ENCODE data around the gene PSME2.

The PSME2 gene

DNA sequence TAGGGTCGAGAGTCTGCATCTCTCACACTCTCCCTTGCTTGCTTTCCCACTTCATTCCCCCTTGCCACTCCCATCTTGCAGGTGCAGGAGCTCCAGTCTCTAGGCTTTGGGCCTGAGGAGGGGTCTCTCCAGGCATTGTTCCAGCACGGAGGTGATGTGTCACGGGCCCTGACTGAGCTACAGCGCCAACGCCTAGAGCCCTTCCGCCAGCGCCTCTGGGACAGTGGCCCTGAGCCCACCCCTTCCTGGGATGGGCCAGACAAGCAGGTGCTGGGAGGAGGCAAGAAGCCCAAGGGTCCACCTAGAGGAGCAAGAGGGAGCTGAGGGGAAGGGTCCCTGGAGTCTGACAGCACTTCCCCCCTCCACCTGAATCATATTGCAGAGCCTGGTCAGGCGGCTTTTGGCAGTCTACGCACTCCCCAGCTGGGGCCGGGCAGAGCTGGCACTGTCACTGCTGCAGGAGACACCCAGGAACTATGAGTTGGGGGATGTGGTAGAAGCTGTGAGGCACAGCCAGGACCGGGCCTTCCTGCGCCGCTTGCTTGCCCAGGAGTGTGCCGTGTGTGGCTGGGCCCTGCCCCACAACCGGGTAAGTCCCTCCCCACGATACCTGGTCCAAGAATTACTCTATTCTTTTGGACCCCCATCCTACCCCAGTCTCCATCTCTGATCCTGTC, 5.1 kb upstream of the PSME2 start:
- no peak for DNase-seq (ENCODE audit: low read depth)

DNA sequence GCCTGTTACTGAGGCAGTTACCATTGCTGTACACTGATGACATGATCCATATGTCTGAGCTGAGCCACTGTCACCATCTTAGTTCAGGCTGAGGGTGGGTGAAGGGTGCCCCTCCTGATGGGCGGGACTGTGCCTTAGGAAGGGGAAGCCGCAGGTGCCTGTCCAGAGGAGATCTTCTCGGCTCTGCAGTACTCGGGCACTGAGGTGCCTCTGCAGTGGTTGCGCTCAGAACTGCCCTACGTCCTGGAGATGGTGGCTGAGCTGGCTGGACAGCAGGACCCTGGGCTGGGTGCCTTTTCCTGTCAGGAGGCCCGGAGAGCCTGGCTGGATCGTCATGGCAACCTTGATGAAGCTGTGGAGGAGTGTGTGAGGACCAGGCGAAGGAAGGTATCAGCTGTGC, 4.6 kb upstream of the PSME2 start:
- DNase-seq (ENCODE audit: low read depth) = no peak

DNA sequence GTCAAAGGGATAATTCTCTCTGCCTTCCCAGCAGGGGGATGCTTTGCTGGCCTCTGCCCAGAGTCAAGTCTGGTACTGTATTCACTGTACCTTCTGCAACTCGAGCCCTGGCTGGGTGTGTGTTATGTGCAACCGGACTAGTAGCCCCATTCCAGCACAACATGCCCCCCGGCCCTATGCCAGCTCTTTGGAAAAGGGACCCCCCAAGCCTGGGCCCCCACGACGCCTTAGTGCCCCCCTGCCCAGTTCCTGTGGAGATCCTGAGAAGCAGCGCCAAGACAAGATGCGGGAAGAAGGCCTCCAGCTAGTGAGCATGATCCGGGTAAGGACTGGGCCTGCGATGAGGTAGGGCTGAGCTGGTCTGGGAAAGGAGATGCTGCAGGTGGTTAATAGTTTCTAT, 4.2 kb upstream of the PSME2 start:
- DNase-seq (ENCODE audit: low read depth) = no peak

DNA sequence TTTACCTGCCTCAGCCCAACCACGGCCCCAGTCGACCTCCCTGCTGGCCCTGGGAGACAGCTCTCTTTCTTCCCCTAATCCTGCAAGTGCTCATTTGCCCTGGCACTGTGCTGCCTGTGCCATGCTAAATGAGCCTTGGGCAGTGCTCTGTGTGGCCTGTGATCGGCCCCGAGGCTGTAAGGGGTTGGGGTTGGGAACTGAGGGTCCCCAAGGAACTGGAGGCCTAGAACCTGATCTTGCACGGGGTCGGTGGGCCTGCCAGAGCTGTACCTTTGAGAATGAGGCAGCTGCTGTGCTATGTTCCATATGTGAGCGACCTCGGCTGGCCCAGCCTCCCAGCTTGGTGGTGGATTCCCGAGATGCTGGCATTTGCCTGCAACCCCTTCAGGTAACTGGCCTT, 3.7 kb upstream of the PSME2 start:
- no peak for DNase-seq (ENCODE audit: low read depth)

DNA sequence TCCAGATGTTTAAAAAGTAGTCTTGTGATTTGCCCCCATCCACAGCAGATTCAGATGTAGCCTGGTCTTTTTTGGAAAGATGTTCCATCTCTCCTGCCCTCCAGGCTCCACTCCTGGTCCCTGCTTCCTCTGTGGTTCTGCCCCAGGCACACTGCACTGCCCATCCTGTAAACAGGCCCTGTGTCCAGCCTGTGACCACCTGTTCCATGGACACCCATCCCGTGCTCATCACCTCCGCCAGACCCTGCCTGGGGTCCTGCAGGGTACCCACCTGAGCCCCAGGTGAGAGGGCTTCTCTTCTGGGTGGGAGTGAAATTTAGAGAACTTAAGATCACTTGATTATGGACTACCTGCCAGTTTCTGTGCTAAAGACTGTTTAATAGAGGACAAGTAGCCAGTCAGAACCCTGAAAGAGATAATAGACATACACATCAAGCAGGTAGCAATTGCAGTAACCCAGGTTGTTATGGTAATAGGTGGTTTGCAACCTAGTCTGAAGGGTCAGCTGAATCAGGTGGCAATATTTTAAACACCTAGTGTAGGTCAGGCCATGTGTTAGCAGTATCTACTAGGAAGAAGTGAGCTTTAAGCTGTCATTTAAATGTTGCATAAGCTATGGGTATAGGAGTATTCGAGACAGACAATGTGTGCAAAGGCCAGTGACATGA, 3.0 kb upstream of the PSME2 start:
- no peak for DNase-seq (ENCODE audit: low read depth)

DNA sequence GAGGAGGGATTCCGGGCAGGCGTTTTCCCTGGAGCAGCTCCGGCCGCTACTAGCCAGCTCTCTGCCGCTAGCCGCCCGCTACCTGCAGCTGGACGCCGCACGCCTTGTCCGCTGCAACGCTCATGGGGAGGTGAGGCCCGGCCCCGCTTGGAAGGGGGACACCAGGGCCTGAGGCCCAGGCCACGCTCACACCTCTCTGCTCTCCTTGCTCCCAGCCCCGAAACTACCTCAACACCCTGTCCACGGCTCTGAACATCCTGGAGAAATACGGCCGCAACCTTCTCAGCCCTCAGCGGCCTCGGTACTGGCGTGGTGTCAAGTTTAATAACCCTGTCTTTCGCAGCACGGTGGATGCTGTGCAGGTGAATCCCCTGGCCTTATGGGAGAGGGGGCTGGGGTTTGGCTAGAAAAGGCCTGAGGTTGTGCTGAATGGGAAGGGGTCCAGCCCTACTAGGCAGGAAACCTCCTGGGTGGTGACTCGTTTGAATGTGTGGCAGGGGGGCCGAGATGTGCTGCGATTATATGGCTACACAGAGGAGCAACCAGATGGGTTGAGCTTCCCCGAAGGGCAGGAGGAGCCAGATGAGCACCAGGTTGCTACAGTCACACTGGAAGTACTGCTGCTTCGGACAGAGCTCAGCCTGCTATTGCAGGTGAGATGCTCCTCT, 1.5 kb upstream of the PSME2 start:
- DNase-seq (ENCODE audit: low read depth) = no peak

DNA sequence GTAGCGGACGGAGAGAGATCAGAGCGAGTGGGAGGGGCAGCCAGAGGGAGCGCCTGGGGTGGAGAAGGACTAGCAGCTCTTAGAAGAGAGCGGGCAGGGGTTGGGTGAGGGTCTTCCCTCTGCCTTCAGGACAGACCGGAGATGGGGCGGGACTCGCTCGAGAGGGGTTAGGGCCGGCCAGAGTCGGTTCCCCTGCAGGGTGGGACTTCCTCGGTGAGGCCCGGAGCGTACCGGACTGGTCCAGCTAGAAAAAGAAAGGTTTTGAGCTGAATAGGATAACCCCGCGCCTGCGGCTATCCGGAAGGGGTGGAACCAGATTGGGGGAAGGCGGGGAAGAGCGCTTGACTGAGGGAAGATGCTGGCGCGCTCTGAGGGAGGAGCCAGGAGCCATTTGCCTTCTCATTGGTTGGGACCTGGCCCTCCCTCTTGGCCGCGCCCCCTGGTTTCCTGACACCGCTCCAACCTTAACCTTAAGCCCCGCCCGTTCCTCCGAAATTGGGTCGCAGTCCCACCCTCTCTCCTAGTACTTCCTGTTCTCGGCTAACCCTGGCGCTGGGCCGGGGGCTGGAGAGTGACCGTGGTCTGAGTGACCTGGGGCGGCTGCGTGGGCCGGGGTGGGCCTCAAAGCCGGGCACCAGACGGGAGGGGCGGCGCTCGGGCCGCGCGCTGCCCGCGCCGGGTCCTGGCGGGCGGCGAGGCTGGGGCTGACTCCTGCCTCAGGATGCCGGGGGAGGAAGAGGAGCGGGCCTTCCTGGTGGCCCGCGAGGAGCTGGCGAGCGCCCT, 759 bp upstream of the PSME2 start, which contains the start of gene RNF31:
RNF31 (plus strand) TSS at position 521 of the 783 bp plus-strand sequence; CDS start at position 722, 201 bp downstream.
- peak; percentile 96 for DNase-seq (ENCODE audit: low read depth)

DNA sequence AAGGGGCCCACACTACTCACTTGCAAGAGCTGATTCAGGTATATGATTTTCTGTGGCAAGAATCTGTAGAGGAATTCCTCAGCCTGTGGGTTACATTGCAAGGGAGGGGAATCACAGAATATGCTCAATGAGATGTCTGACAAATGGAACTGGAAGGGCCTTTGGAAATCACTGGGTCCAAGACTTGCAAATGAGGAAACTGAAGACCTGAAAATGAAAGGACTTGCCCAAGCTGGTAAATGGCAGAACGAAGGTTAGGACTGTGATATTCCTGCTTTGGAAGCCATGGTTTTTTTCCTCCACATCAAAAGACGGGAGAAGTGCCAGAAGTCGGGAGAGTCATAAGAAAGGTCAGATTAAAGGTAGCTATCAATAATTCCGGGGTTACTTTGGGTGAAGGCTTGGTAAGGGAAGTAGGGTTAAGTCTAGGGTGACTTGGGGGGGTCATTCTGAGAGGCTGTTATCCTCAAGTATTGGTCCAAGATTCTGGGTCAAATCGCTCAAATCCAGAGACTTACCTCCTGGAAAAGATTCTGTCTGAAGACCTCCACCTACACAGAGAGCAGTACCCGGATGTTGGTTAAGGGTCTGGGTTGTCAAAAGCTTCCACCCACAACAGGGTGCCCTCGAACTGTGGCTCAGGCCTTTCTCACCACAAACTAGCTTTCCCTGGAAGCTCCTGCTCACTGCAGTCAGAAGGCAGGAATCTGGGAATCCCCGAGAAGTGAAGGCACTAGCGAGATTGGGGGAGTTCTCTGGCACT, 539 bp downstream of the PSME2 start:
- no peak for DNase-seq (ENCODE audit: low read depth)

DNA sequence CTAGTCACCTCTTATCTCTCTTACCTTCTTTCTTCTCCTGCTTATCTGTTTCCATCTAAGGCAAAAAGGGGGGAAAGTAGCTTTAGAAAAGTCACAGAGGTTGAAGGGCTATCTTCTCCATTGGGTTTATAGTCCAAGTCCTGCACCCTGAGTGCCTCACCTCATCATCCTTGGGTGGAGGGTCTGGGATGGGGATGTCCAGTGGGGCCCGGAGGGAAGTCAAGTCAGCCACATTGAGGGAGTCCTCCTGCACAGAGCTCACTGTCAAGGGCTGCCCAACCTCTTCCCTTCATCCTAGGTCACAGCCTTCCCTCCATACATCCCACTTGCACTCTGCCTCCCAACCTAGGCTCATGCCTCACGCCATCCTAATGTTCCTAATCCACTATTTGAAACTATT, 1.2 kb downstream of the PSME2 start:
- no peak for DNase-seq (ENCODE audit: low read depth)

DNA sequence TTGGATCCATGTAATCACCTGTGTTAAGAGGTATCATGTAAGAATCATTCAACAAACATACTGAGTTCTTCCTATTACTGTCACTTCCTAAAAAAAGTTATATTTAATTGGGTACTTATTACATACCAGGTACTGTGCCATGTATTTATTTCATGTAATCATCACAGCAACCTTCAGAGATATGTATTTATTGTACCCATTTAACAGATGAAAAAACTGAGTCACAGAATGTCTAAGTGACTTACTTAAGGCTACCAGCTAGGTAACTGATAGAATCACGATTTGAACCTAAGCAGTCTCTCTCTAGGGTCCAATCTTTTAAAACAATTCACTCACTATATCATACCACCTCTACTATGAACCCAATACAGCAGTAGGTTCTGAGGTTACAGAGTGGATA, 2.0 kb downstream of the PSME2 start:
- no peak for DNase-seq (ENCODE audit: low read depth)

DNA sequence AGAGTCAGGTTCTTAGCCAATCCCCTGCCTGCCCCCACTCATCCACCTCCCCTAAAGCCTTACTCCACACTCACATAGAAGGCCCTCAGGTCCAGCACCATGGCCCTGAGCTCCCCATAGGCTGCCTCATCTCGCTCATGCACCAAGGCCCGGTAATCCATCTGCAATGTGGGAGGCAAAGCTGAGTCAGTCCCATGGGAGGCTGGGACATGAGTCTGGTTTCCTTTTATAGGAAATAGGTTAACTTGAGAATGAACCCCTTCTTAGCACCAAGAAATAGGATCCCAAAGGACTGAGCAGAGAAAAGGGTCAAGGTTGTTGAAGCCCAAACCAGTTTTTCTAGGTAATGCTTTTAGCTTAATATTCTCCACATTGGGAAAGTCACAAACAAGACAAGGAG, 2.9 kb downstream of the PSME2 start:
- DNase-seq (ENCODE audit: low read depth) = no peak

DNA sequence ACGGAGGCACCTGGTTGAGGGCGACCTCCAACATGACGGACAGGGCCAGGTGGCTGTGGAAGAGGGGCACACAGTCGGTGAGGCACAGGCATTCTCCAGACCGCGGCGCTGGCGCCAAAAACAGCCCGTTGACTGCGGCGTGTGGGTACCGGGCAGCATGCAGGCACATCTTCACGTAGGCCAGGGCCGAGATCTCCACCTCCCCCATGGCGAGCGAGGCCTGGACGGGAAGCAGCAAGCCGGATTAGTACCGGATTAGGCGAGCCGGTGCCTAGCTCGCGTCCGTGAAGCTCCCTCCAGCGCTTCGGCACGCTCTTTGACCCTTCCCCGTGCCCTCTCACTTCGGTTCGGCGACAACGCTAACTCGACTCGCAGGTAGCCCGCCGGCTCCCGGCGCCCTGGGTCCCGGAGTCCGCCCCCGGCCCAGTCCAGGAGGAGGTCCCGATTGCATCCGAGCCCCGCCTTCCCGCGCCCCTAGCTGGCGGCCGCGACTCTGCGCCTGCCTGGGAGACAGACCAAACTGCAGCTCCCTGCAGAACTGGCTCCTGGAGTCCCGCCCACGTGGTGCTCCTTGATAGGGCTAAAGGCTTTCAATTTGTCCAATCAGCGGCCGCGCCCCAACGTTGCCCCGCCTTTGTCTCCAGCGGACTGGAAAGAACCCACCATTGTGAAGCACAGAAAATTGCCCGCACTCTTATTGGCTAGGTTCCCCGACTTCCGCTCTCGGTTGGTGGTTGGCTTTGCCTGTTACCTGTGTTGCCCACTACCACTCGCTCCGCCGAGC, 5.1 kb downstream of the PSME2 start, which contains the start of gene EMC9:
EMC9 (minus strand) TSS at position 495 of the 784 bp plus-strand sequence; CDS start at position 208, 287 bp downstream.
- DNase-seq (ENCODE audit: low read depth) = peak; percentile 99

DNA sequence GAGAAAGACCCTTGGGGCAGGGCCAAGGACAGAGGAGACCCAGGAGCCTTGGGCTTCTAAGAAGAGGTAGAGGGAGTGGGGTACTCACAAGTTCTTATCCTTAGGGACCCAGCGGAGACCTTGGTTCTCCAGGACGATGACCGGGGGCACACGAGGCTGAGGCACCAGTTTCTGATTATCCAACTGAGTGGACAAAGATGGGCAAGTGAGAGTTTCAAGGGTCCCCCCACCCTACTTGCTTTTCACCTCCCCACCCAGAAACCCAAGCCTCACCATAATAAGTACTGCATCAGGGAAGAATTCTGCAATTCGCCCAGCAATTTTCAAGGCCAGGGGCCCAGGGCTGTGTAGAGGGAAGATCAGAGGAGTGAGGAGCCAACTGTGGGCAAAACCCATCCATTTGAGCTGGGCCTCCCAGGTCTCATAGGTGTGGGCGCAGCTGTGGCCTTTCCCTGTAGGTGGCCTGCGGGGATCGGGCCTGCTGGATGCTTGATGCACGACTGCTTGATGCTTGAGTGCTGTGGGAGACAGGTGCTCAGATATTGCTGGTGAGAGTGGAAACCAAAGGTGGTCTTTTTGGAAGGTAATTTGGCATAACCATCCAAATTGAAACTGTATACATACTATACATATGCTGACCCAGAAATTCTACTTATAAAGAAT, 7.0 kb downstream of the PSME2 start:
- DNase-seq (ENCODE audit: low read depth) = no peak

DNA sequence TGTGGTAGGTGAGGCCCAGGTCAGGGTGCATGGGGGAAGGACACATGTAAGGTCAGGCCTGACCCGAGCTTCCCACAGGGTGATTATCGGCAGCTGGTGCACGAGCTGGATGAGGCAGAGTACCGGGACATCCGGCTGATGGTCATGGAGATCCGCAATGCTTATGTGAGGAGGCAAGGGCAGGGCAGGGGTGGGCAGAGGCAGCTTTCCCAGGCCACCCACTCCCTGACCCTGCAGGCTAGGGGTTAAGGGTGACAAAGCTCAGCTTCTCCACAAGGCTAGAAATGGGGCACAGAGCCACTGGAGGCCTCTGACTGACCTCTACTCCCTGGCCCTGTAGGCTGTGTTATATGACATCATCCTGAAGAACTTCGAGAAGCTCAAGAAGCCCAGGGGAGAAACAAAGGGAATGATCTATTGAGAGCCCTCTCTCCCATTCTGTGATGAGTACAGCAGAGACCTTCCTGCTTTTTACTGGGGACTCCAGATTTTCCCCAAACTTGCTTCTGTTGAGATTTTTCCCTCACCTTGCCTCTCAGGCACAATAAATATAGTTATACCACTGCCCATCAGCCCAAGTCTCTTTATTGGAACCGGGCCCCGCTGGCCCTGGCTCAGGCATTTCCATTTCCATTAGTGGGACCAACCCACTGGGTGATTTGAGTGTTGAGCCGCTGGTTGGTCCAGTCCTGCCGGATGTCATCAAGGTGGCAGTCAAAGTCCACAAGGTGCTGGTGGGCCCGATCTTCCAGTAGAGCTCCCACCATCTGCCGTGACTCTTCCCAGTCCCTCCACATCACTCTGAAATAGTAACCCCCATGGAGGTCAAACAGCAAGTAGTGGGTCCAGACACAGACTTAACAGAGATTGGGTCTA, 7.8 kb downstream of the PSME2 start:
- no peak for DNase-seq (ENCODE audit: low read depth)

DNA sequence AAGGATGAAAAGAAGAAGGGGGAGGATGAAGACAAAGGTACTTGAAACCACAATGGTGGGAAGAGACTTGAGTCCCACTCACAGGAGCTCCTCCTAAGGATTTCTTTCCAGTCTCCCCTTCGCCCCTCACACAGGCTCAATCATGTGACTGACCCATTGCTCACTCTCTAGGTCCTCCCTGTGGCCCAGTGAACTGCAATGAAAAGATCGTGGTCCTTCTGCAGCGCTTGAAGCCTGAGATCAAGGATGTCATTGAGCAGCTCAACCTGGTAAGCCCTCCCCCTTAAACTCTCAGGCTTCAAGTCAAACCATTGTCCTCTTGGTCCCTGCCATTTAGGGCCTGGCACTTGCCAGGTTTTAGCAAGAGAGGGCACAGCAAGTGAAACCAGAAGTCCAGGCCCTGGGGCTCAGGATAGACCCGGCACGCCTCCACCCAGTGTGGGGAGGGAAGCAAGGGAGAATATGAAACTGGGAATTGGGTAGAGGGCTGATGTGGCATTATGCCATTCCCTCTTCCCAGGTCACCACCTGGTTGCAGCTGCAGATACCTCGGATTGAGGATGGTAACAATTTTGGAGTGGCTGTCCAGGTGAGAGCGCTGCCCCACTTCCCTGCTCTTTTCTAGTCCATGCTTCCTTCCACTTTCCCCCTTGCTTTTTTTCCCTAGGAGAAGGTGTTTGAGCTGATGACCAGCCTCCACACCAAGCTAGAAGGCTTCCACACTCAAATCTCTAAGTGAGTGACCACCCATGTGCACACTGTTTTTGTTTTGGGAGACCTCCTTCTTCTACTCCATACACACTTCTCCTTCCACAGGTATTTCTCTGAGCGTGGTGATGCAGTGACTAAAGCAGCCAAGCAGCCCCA, 8.6 kb downstream of the PSME2 start:
- DNase-seq (ENCODE audit: low read depth) = no peak

DNA sequence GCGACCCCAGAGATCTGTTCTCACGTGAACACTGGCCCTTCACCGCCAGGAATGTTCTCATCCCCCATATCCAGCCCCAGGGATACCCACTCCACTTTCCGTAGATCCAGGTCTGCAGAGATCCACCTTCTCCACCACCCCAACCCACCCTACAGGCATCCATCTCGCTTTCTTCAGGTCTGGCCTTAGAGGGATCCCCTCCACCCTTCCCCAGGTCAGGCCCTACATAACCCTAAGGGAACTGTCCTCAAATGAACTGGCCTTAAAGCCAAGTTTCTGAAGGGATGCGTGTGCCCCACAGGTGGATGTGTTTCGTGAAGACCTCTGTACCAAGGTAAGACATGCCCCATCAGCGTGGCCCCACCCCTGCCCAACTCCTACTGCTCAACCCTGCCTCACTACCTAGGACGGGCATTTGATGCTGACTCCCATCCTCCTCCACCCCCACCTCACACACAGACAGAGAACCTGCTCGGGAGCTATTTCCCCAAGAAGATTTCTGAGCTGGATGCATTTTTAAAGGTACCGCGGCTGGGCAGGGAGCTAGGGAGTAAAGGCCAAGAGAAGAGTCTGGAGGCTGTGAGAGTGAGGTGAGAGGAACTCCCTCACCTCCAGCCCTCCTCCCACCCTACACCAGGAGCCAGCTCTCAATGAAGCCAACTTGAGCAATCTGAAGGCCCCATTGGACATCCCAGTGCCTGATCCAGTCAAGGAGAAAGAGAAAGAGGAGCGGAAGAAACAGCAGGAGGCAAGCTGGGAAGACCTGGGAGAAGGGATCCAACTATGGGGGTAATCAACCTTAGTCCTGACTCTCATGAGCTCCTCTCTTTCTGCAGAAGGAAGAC, 9.5 kb downstream of the PSME2 start:
- DNase-seq (ENCODE audit: low read depth) = no peak

All from activated T-helper 1 cell treated with Interleukin-2 at 50 U/mL for 16 hours (primary cell).